Vagina (tissue), 2 donors: Measurements from ENCODE around the gene ERC2.

Experiments
- POLR2A ChIP-seq, 2 donors: fragments of 450-650 bp; IDR thresholded peaks; one replicate each; pipeline ENCODE4 v1.6.1; 2017; ENCODE audit warnings: antibody characterized with exemption in 2 of 2, mild to moderate bottlenecking in 2 of 2, moderate library complexity in 2 of 2
- POLR2AphosphoS5 ChIP-seq, 2 donors: sonication (generic); formaldehyde crosslinking; IDR thresholded peaks; one replicate each; pipeline ENCODE4 v1.9.0; 2017; ENCODE audit warnings: antibody characterized with exemption in 2 of 2, mild to moderate bottlenecking in 2 of 2, low read depth in 1 of 2; ENCODE audit not compliant: insufficient read depth in 1 of 2
- TF ChIP-seq, protein P1 (sequence below), 3 experiments: fragments of 450-650 bp in 2 of 3; fragments of 200-600 bp in 1 of 3; sonication (generic) in 1 of 3; IDR thresholded peaks; one replicate each; pipeline ENCODE4 v1.5.1; 2017 to 2019; ENCODE audit warnings: antibody characterized with exemption in 3 of 3, mild to moderate bottlenecking in 2 of 3, moderate library complexity in 2 of 3

DNA sequence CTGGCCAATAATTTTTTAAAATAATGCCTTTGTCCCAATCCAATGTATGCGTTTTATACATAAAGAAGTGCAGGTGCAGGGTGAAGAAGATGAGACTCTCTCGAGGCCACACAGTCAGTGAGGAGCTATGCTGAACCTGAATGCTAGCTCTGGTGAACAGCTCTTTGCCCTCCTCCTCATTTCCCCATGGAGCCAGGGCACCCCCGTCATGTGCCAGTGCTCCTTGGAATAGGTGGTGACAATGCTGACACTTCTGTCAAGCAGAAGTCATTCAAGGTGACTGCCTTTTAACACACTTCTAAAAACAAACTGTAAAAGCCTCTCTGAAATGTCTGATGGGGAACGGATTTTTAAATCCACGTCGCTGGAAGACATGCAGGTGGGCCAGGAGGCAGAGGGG lies 818.7 kb downstream of the ERC2 start:
- TF ChIP-seq, protein P1, sequence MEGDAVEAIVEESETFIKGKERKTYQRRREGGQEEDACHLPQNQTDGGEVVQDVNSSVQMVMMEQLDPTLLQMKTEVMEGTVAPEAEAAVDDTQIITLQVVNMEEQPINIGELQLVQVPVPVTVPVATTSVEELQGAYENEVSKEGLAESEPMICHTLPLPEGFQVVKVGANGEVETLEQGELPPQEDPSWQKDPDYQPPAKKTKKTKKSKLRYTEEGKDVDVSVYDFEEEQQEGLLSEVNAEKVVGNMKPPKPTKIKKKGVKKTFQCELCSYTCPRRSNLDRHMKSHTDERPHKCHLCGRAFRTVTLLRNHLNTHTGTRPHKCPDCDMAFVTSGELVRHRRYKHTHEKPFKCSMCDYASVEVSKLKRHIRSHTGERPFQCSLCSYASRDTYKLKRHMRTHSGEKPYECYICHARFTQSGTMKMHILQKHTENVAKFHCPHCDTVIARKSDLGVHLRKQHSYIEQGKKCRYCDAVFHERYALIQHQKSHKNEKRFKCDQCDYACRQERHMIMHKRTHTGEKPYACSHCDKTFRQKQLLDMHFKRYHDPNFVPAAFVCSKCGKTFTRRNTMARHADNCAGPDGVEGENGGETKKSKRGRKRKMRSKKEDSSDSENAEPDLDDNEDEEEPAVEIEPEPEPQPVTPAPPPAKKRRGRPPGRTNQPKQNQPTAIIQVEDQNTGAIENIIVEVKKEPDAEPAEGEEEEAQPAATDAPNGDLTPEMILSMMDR (IDR thresholded peaks at IDR 0.05), result no peak
- no peak for TF ChIP-seq POLR2A (IDR thresholded peaks at IDR 0.05)
- no peak for TF ChIP-seq POLR2AphosphoS5 (IDR thresholded peaks at IDR 0.05; ENCODE audit: insufficient read depth in 1 of 2, low read depth in 1 of 2)
